HepG2 (cell line): Measurements from ENCODE around the gene PNLDC1. TPM values are rescaled to one million over a fixed set of nuclear protein-coding genes. Genes with fewer than 3 reads are reported as not detected.

Experiments used
- ARNT ChIP-seq: fragments of 450-650 bp; IDR thresholded peaks from 2 replicates; pipeline ENCODE4 v1.6.1; 2017
- DRAP1 ChIP-seq: IDR thresholded peaks from 2 replicates; pipeline ENCODE4 v1.6.1; 2016; ENCODE audit warnings: missing genetic modification reagents, missing compliant biosample characterization
- ELF1 ChIP-seq: sonication (generic); formaldehyde crosslinking; IDR thresholded peaks from 2 replicates; pipeline ENCODE4 v1.4.0; 2020; ENCODE audit warnings: missing genetic modification reagents
- FOXA1 ChIP-seq, 2 experiments: fragments of 450-650 bp in 1 of 2; sonication (generic) in 1 of 2; formaldehyde crosslinking in 1 of 2; IDR thresholded peaks; 2 replicates each; pipeline versions ENCODE4 v1.4.0 to v1.6.1; 2016 to 2020; ENCODE audit warnings: missing genetic modification reagents in 1 of 2
- GATAD1 ChIP-seq: IDR thresholded peaks from 2 replicates; pipeline ENCODE4 v1.6.1; 2016; ENCODE audit warnings: missing genetic modification reagents, missing compliant biosample characterization
- MEIS1 ChIP-seq: sonication (generic); formaldehyde crosslinking; IDR thresholded peaks from 2 replicates; pipeline ENCODE4 v1.9.0; 2021; ENCODE audit warnings: mild to moderate bottlenecking, missing genetic modification reagents, moderate library complexity, borderline replicate concordance
- NFYB ChIP-seq: sonication (generic); formaldehyde crosslinking; IDR thresholded peaks from 2 replicates; pipeline ENCODE4 v1.4.0; 2020; ENCODE audit warnings: missing genetic modification reagents
- NR2C2 ChIP-seq: sonication (generic); formaldehyde crosslinking; IDR thresholded peaks from 2 replicates; pipeline ENCODE4 v1.4.0; 2020; ENCODE audit warnings: missing genetic modification reagents, mild to moderate bottlenecking, moderate library complexity, borderline replicate concordance
- SALL2 ChIP-seq: sonication (generic); formaldehyde crosslinking; IDR thresholded peaks from 2 replicates; pipeline ENCODE4 v1.8.1; 2023; ENCODE audit warnings: mild to moderate bottlenecking, missing genetic modification reagents, inconsistent platforms
- ZNF317 ChIP-seq: sonication (generic); formaldehyde crosslinking; IDR thresholded peaks from 2 replicates; pipeline ENCODE4 v1.5.0; 2020; ENCODE audit warnings: mild to moderate bottlenecking, missing genetic modification reagents
- ZNF556 ChIP-seq: sonication (generic); formaldehyde crosslinking; IDR thresholded peaks from 2 replicates; pipeline ENCODE4 v1.4.0; 2020; ENCODE audit warnings: mild to moderate bottlenecking, missing genetic modification reagents, borderline replicate concordance
- ZNF616 ChIP-seq: sonication (generic); formaldehyde crosslinking; IDR thresholded peaks from 2 replicates; pipeline ENCODE4 v1.5.0; 2020; ENCODE audit warnings: low read depth, mild to moderate bottlenecking, missing genetic modification reagents
- ZNF790 ChIP-seq: sonication (generic); formaldehyde crosslinking; IDR thresholded peaks from 2 replicates; pipeline ENCODE4 v1.8.0; 2022; ENCODE audit warnings: missing genetic modification reagents, mild to moderate bottlenecking, borderline replicate concordance
- ZNF879 ChIP-seq: sonication (generic); formaldehyde crosslinking; IDR thresholded peaks from 2 replicates; pipeline ENCODE4 v1.8.1; 2023; ENCODE audit warnings: missing genetic modification reagents
- polyA plus RNA-seq, 8 experiments: library from polyadenylated mRNA; depleted of rRNA in 3 of 8; stranded (reverse) in 7 of 8; unstranded in 1 of 8; fragments of >200 nt; fragmentation: Illumina TruSeq in 4 of 8; extraction: Trizol in 4 of 8; gene quantifications; 2 replicates each; pipeline versions ENCODE4 v1.2.1 to v1.2.3, GENCODE V29; 2011 to 2016; ENCODE audit warnings: low read depth in 4 of 8, missing spikeins in 1 of 8, mixed read lengths in 1 of 8; ENCODE audit not compliant: insufficient read depth in 1 of 8
- total RNA-seq, 5 experiments: library from RNA; depleted of rRNA; stranded (reverse); fragments of >200 nt; fragmentation: Illumina TruSeq; extraction: Trizol; gene quantifications; 2 replicates each; pipeline ENCODE4 v1.2.3, GENCODE V29; 2016; ENCODE audit warnings: low read depth in 1 of 5
- TF ChIP-seq, protein P1 (sequence below): sonication (generic); formaldehyde crosslinking; IDR thresholded peaks from 2 replicates; pipeline ENCODE4 v1.5.0; 2020; ENCODE audit warnings: missing genetic modification reagents, mild to moderate bottlenecking, borderline replicate concordance
- TF ChIP-seq, protein P2 (sequence below): sonication (generic); formaldehyde crosslinking; IDR thresholded peaks from 2 replicates; pipeline ENCODE4 v1.5.0; 2020; ENCODE audit warnings: missing genetic modification reagents, mild to moderate bottlenecking, borderline replicate concordance
- TF ChIP-seq, protein P3 (sequence below): sonication (generic); formaldehyde crosslinking; IDR thresholded peaks from 2 replicates; pipeline ENCODE4 v1.4.0; 2020; ENCODE audit warnings: missing genetic modification reagents

The PNLDC1 gene
- total and polyA plus RNA-seq, 2 of the 13 experiments (the other 11 are each of a cell fraction or from before 2014, with no cell fraction given) = not detected

GRCh38 chr6:159761873-159762680 is 38.0 kb upstream of the PNLDC1 start, which contains the start of gene ACAT2 (continued):
- TF ChIP-seq, protein P1, sequence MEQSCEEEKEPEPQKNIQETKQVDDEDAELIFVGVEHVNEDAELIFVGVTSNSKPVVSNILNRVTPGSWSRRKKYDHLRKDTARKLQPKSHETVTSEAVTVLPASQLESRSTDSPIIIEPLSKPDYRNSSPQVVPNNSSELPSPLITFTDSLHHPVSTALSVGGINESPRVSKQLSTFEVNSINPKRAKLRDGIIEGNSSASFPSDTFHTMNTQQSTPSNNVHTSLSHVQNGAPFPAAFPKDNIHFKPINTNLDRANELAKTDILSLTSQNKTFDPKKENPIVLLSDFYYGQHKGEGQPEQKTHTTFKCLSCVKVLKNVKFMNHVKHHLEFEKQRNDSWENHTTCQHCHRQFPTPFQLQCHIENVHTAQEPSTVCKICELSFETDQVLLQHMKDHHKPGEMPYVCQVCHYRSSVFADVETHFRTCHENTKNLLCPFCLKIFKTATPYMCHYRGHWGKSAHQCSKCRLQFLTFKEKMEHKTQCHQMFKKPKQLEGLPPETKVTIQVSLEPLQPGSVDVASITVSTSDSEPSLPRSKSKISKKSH (CRISPR knock-in tag) = no peak; the same call in 1 of the 2 replicates
- TF ChIP-seq, protein P2, sequence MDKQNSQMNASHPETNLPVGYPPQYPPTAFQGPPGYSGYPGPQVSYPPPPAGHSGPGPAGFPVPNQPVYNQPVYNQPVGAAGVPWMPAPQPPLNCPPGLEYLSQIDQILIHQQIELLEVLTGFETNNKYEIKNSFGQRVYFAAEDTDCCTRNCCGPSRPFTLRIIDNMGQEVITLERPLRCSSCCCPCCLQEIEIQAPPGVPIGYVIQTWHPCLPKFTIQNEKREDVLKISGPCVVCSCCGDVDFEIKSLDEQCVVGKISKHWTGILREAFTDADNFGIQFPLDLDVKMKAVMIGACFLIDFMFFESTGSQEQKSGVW (CRISPR knock-in tag) = peak; percentile 96; the same call in 1 of the 2 replicates
- TF ChIP-seq SALL2 (CRISPR knock-in tag) (peak; percentile 72; the same call in 1 of the 2 replicates), ZNF317 (CRISPR knock-in tag) (peak; percentile 92), ZNF790 (CRISPR knock-in tag) (peak; percentile 95; the same call in 1 of the 2 replicates), ZNF616 (CRISPR knock-in tag) (no peak; the same call in 1 of the 2 replicates), GATAD1 (CRISPR knock-in tag) (peak; percentile 74), FOXA1 (IDR thresholded peaks at IDR 0.05) (no peak), FOXA1 (CRISPR knock-in tag; IDR thresholded peaks at IDR 0.05) (no peak), NFYB (CRISPR knock-in tag) (peak; percentile 100), ARNT (no peak), DRAP1 (peak; percentile 89), NR2C2 (peak; percentile 85; the same call in 1 of the 2 replicates), MEIS1 (CRISPR knock-in tag) (no peak; the same call in 1 of the 2 replicates), ZNF879 (peak; percentile 48; the same call in 1 of the 2 replicates), ZNF556 (CRISPR knock-in tag) (peak; percentile 92), ELF1 (peak; percentile 47)
- TF ChIP-seq, protein P3, sequence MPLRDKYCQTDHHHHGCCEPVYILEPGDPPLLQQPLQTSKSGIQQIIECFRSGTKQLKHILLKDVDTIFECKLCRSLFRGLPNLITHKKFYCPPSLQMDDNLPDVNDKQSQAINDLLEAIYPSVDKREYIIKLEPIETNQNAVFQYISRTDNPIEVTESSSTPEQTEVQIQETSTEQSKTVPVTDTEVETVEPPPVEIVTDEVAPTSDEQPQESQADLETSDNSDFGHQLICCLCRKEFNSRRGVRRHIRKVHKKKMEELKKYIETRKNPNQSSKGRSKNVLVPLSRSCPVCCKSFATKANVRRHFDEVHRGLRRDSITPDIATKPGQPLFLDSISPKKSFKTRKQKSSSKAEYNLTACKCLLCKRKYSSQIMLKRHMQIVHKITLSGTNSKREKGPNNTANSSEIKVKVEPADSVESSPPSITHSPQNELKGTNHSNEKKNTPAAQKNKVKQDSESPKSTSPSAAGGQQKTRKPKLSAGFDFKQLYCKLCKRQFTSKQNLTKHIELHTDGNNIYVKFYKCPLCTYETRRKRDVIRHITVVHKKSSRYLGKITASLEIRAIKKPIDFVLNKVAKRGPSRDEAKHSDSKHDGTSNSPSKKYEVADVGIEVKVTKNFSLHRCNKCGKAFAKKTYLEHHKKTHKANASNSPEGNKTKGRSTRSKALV = peak; percentile 74
